ENCODE measurements around the gene ATF4.
"Not testable (repeated sequence)": the region's sequence is repeated elsewhere in the genome, so short reads cannot be mapped to it uniquely, and the experiment has no call there.

GRCh38 chr22:39522091-39522490, 1.7 kb downstream of the ATF4 start:
- not testable (repeated sequence) for TF ChIP-seq POLR2A (IDR thresholded peaks at IDR 0.05; ENCODE audit: low read length); GATA1 (IDR thresholded peaks at IDR 0.05; ENCODE audit: low read depth, low read length)

Measured in erythroblast (primary cell).